ENCODE measurements around the gene LRMDA.

LRMDA gene

GRCh38 chr10:76302961-76303630 lies 871.7 kb downstream of the LRMDA start:
- in situ Hi-C loops (cut with MboI; ENCODE audit: low sequenced_read_pairs): no loop called here

GRCh38 chr10:76303682-76304316 lies 872.4 kb downstream of the LRMDA start:
- in situ Hi-C loops (cut with MboI; ENCODE audit: low sequenced_read_pairs): no loop called here

DNA sequence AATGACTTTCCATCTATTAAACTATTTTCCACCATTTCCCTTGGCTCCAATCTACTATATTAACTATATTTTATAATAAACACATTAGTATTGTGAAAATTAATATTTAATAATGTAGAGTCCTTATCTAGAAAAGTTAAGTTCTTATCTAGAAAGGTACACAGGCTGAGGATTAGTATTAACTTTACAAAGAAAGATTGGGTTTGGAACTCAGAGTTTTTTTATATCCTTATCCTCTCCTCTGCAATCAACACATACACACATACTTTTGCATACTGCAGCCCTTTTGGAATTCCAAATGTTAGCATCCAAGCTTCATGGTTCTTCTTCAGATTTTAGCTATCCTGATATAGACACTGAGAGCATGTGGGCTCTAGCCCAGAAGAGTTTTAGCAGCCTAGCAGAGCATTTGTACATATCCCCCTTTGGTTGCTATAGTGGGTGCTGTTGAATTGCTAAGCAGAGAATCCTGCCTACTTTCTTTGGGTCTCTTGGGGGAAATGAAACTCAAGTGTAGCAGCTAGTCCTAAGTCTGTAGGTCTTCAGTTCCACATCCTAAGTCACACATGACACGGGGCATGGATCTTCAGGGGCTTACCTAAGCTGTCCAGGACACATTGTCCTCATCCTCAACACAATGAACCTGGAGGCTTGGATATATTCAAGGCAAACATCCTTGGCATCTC lies 874.6 kb downstream of the LRMDA start:
- in situ Hi-C loops (cut with MboI; ENCODE audit: low sequenced_read_pairs): no loop called here

GRCh38 chr10:76306856-76307255 lies 875.4 kb downstream of the LRMDA start:
- in situ Hi-C loops (cut with MboI; ENCODE audit: low sequenced_read_pairs): no loop called here

DNA sequence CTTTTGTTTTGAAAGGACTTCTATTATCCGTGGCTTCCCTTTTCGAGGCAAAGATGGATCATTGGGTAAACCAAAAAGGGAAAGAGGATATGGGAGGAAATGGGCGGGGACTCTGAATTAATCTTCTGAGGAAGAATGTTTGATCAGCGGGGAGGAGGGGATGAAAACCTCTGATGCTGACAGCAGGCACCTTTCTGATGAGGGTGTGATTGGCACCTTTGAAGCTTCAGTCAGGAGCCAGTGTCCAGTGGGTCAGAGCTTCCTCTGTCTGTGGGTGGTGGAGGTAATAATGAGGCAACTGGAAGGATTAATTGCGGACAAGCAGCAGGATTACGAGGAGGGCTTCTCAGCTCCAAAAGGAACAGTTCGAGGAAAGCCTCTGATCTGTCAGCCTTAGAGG lies 877.6 kb downstream of the LRMDA start:
- in situ Hi-C loops (cut with MboI; ENCODE audit: low sequenced_read_pairs): no loop called here

- in situ Hi-C loops (cut with MboI; ENCODE audit: low sequenced_read_pairs): no loop called here
Observed at GRCh38 chr10:76309741-76310587, 878.5 kb downstream of the LRMDA start.

- in situ Hi-C loops (cut with MboI; ENCODE audit: low sequenced_read_pairs): no loop called here
Observed at GRCh38 chr10:76310588-76311080, 879.2 kb downstream of the LRMDA start.

DNA sequence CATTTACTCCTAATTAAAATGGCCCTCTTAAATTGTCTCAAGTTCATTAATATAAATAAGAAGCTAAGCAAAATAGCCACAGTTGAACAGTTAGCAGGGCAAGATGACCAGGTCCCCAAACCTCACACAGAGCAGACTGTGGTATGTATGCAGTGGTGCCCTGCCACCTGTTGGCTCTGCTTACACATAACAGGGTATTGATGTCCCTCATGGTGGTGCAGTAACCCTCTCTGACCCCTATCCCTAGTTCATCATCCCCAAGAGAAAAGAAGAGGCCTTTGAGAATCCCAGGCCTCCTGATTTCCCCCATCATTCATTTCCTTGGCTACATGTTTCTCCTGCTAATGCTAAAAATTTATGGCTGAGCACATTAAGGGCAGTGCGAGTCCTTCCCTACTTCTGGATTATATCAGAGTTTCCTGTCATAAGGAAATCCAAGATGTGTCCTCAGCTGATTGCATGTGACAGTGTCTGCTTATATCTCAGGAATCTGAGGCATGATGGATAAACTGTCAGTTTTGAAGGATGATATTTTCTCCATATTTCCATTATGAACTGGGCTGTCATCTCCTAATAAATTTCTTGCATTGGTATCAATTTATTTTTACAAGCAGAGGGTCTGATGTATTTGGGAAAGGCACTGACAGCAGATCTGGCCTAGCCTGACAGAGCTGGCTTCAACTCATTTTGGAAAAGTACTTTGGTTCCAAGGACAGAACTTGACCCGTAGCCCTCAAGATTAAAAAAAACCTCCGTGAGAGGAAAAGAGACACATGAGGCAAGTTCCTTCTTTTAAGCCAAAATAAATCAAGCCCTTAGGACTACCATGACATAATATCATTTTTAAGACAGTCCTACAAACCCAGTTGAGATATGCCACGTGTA lies 880.6 kb downstream of the LRMDA start:
- in situ Hi-C loops (cut with MboI; ENCODE audit: low sequenced_read_pairs): no loop called here

- in situ Hi-C loops (cut with MboI; ENCODE audit: low sequenced_read_pairs): no loop called here
Observed at GRCh38 chr10:76315240-76315639, 883.8 kb downstream of the LRMDA start.

GRCh38 chr10:76316234-76316633 lies 884.8 kb downstream of the LRMDA start:
- in situ Hi-C loops (cut with MboI; ENCODE audit: low sequenced_read_pairs): no loop called here

DNA sequence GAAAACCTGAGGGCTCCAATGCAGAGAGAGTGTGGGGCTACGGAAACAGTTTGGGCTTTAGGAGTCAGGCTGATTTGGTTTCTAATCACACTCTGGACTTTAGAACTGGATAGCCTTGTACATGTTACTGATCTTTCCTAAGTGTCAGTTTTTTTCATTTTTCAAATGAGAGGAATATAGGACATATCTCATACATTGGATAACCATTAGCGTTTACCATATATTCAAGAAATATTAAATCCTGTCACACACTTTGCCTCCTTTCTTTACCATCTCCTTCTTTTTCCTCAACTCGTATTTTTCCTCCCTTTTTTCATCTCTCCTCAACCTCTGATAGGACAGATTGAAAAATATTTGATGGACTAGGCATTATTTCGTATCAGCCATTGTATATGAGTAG lies 885.7 kb downstream of the LRMDA start:
- in situ Hi-C loops (cut with MboI; ENCODE audit: low sequenced_read_pairs): no loop called here

DNA sequence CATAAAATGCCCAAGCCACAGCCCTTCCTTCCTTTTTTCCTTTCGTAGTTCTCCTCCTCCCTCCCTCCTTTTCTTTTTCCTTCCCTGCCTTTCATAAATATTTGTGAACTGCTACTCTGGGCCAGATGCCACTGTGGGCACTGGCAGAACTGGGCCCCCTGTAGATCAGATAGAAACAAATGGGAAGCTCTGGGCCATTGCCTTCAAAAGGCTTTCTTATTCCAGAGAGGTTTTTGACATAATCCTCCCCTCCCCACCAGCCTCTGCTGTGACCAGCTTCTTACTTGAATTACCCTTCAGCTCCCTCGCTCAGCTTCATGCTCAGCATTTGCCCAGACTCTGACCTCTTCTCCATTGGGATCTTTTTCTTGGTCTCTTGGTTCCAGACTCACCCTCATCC lies 886.8 kb downstream of the LRMDA start:
- in situ Hi-C loops (cut with MboI; ENCODE audit: low sequenced_read_pairs): no loop called here

- in situ Hi-C loops (cut with MboI; ENCODE audit: low sequenced_read_pairs): no loop called here
Observed at GRCh38 chr10:76319661-76320060, 888.2 kb downstream of the LRMDA start.

DNA sequence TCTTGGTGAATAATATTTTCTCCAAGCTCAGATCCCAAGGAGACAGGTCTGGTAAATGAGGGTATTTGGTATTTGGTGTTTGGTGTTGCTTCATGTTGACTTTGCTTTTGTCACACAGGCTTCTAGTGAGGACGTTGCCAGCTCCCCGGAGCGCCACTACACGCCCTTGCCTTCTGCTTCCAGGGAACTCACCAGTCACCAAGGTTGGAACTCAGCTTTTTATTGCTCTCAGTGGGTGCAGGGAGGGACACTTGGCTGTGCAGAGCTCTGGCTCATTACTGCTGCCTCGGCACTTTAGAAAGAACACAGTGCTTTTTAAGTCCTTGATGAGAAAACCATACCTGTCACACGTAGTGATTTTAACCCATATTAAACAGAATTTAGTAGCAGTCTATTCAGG lies 892.9 kb downstream of the LRMDA start:
- in situ Hi-C loops (cut with MboI; ENCODE audit: low sequenced_read_pairs): no loop called here

GRCh38 chr10:76327441-76327840 lies 896.0 kb downstream of the LRMDA start:
- in situ Hi-C loops (cut with MboI; ENCODE audit: low sequenced_read_pairs): no loop called here

DNA sequence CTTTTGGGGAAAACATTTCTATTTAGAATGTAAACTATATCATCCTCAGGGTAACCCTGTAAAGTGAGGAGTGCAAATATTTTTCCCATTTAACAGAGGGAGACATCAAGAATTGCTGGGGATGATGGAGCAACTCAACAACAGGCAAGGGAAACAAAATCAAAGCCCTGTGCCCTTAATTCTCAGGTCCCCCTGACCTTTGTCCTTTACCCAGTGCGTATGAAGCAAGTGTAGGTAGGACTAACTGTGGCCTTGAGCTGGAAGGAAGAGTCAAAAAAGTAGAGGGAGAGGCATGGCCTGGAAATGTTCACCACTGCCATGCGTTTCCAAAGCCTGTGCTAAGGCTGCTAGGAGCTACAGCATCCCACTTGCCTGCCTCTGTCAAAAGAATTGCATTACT lies 896.9 kb downstream of the LRMDA start:
- in situ Hi-C loops (cut with MboI; ENCODE audit: low sequenced_read_pairs): no loop called here

- in situ Hi-C loops (cut with MboI; ENCODE audit: low sequenced_read_pairs): no loop called here
Observed at GRCh38 chr10:76329891-76330575, 898.6 kb downstream of the LRMDA start.

DNA sequence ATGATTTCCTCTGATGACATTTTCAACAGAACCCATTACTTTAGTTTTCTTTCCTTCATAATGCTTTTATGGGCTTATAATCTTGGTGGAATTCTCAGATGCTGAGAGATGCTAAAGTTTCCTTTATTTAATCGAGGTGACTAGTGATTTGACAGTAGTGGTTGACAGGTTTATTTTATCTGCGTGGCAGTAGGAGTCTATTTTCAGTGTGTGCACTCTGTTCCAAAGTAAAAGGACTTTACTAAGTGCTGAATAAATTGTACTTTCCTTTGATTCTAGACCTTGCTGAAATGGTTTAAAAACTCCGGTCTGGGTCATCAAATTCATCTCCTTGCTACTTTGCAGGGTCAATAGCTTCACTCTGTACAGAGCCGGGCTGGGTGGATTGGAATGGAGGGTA lies 900.3 kb downstream of the LRMDA start:
- in situ Hi-C loops (cut with MboI; ENCODE audit: low sequenced_read_pairs): no loop called here

DNA sequence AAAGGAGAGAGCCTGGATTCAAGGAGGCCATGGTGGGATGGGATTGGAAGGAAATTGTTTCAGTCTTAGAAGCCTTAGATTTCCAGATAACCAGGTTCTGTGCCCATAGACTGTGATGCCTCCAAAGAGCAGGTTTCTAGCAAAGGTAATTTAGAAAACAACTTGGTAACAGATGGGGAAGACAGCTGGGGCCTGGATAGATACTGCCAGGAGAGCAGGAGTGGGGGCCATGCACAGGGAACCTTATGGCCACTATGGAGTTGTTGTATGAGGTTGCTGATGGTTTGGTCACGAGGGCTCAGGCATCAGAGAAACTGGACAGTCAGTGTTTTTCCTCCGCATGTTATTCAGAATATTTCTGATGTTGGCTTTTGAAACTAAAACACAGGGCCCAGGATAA lies 901.9 kb downstream of the LRMDA start:
- in situ Hi-C loops (cut with MboI; ENCODE audit: low sequenced_read_pairs): no loop called here

DNA sequence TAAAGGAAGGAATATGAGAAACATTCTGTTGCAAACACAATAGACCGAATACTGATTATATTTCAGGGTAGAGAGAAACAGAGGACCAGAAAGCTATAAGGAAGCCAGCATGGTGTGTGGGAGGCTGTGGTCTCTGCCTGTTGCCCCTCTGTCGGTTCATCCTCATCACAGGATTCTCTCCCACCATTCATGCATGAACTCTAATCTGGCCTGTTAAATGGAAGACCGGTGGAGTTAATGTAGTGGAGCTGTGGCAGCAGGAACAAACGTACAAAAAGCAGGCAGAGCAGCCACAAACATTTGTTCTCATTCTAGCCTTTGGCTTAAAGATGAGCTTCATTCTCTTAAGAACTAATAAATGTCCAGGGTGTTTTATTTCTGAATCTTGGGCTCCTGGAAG lies 902.4 kb downstream of the LRMDA start:
- in situ Hi-C loops (cut with MboI; ENCODE audit: low sequenced_read_pairs): no loop called here

All from hTERT RPE-1 (cell line).